Upper lobe of left lung (tissue), 6 donors: ENCODE measurements around the gene TOB1. TPM values are rescaled to one million over a fixed set of nuclear protein-coding genes. Genes with fewer than 3 reads are reported as not detected.
A peak's percentile ranks its signal among the peaks of the same experiment; 100 is the strongest.

Experiments used
- ATAC-seq, 2 donors: fragments of 200-7000 bp; cut with Tn5 transposase; one replicate each; pipeline ENCODE4 v1.9.1; 2022; ENCODE audit warnings: mild to moderate bottlenecking in 2 of 2, moderate library complexity in 2 of 2; ENCODE audit not compliant: low FRiP score in 2 of 2
- DNase-seq, 2 donors: peaks; one replicate each; pipeline ENCODE4 v3.0.0-alpha.2; 2019 to 2020
- H3K27ac ChIP-seq, 4 donors: fragments of 200-600 bp; sonication (generic); one replicate each; pipeline ENCODE4 v1.5.1; 2016 to 2019
- H3K27me3 ChIP-seq, 4 donors: fragments of 200-600 bp; sonication (generic); one replicate each; pipeline ENCODE4 v1.5.1; 2017 to 2019
- H3K36me3 ChIP-seq, 4 donors: fragments of 200-600 bp; sonication (generic); one replicate each; pipeline ENCODE4 v1.5.1; 2016 to 2019
- H3K4me1 ChIP-seq, 4 donors: fragments of 200-600 bp; sonication (generic); one replicate each; pipeline ENCODE4 v1.5.1; 2018 to 2019
- H3K4me3 ChIP-seq, 4 donors: fragments of 200-600 bp; sonication (generic); one replicate each; pipeline ENCODE4 v1.5.1; 2017 to 2019; ENCODE audit warnings: mild to moderate bottlenecking in 2 of 4, moderate library complexity in 1 of 4
- H3K9me3 ChIP-seq, 4 donors: fragments of 200-600 bp; sonication (generic); one replicate each; pipeline ENCODE4 v1.5.1; 2018 to 2019
- CTCF ChIP-seq, 6 experiments: fragments of 450-650 bp in 4 of 6; fragments of 200-600 bp in 2 of 6; sonication (generic) in 2 of 6; IDR thresholded peaks; one replicate each; pipeline ENCODE4 v1.5.1; 2016 to 2019; ENCODE audit warnings: antibody characterized with exemption in 6 of 6
- EP300 ChIP-seq, 4 donors: sonication (generic); formaldehyde crosslinking; IDR thresholded peaks; one replicate each; pipeline ENCODE4 v1.5.1; 2017; ENCODE audit warnings: antibody characterized with exemption in 4 of 4, control low read depth in 2 of 4
- POLR2A ChIP-seq, 4 donors: fragments of 450-650 bp; IDR thresholded peaks; one replicate each; pipeline ENCODE4 v1.5.1; 2016 to 2017; ENCODE audit warnings: antibody characterized with exemption in 4 of 4, mild to moderate bottlenecking in 2 of 4
- POLR2AphosphoS5 ChIP-seq, 2 donors: sonication (generic); formaldehyde crosslinking; IDR thresholded peaks; one replicate each; pipeline ENCODE4 v1.5.1; 2017; ENCODE audit warnings: antibody characterized with exemption in 2 of 2
- WGBS, 2 donors: methylation state at CpG; one replicate each; pipeline ENCODE4 v1.1.5; 2017 to 2018; 5-methylcytosine and 5-hydroxymethylcytosine counted together
- total RNA-seq, 6 donors: library from RNA; depleted of rRNA in 4 of 6; stranded (reverse); fragments of >200 nt in 4 of 6; gene quantifications; one replicate each; pipeline versions ENCODE4 v1.1.0 to v1.2.1, GENCODE V29; 2016 to 2021
- donor health status: DM: no; HTN: no; CAD: no; lungs with moderate emphysema.
- donor health status: DM: no; HTN: yes; CAD: no; lungs with severe emphysema.

Gene TOB1
- total RNA-seq, 6 donors from 2014 or later, result 16.0 to 98.5 (median 53.5) TPM

GRCh38 chr17:50902372-50903353 lies 36.5 kb upstream of the TOB1 start:
- ATAC-seq (no peak), DNase-seq (no peak)
- Histone ChIP-seq H3K4me3 (no peak overlapping the region), H3K4me1 (peaks cover 0 to 18% (median 14%) of the 10 kb centered on the region in 4 donors), H3K27ac (peak overlapping the region in 1 of 4 donors; percentile 90), H3K27me3 (no peaks in the 10 kb centered on the region), H3K9me3 (no peaks in the 10 kb centered on the region), H3K36me3 (no peaks in the 10 kb centered on the region)
- TF ChIP-seq EP300 (IDR thresholded peaks at IDR 0.05), result no peak
- TF ChIP-seq POLR2AphosphoS5 (IDR thresholded peaks at IDR 0.05), result no peak
- TF ChIP-seq POLR2A (IDR thresholded peaks at IDR 0.05), result no peak
- TF ChIP-seq CTCF (IDR thresholded peaks at IDR 0.05), result no peak
- 85 to 92% methylated on average over 9 of the region's 9 CpGs for WGBS, 2 donors

GRCh38 chr17:50900383-50900892 lies 34.3 kb upstream of the TOB1 start:
- H3K9me3 ChIP-seq, result no peaks in the 10 kb centered on the region
- H3K36me3 ChIP-seq, result no peaks in the 10 kb centered on the region
- H3K4me3 ChIP-seq, result no peak overlapping the region
- H3K4me1 ChIP-seq, result peaks cover 0 to 16% (median 13%) of the 10 kb centered on the region in 4 donors
- whole genome bisulfite sequencing, 2 donors, result 88 to 95% methylated on average over 7 of the region's 7 CpGs
- DNase-seq, result no peak
- no peak overlapping the region for H3K27ac ChIP-seq
- TF ChIP-seq POLR2A (IDR thresholded peaks at IDR 0.05) (no peak), CTCF (IDR thresholded peaks at IDR 0.05) (no peak)
- ATAC-seq, result no peak
- no peaks in the 10 kb centered on the region for H3K27me3 ChIP-seq

GRCh38 chr17:50899559-50900319 lies 33.6 kb upstream of the TOB1 start:
- DNase-seq (no peak), ATAC-seq (no peak)
- H3K4me3 ChIP-seq, result no peak overlapping the region
- H3K4me1 ChIP-seq, result peaks cover 0 to 11% (median 7%) of the 10 kb centered on the region in 4 donors
- no peak for TF ChIP-seq EP300 (IDR thresholded peaks at IDR 0.05)
- no peak for TF ChIP-seq POLR2A (IDR thresholded peaks at IDR 0.05)
- no peak for TF ChIP-seq POLR2AphosphoS5 (IDR thresholded peaks at IDR 0.05)
- TF ChIP-seq CTCF (IDR thresholded peaks at IDR 0.05), result no peak
- WGBS, 2 donors, result 87 to 88% methylated on average over 17 of the region's 17 CpGs
- H3K27me3 ChIP-seq, result no peaks in the 10 kb centered on the region
- H3K27ac ChIP-seq, result no peak overlapping the region
- H3K9me3 ChIP-seq, result no peaks in the 10 kb centered on the region
- H3K36me3 ChIP-seq, result no peaks in the 10 kb centered on the region

- no peaks in the 10 kb centered on the region for H3K9me3 ChIP-seq
- TF ChIP-seq POLR2A (IDR thresholded peaks at IDR 0.05), result no peak
- TF ChIP-seq EP300 (IDR thresholded peaks at IDR 0.05), result no peak
- TF ChIP-seq CTCF (IDR thresholded peaks at IDR 0.05), result no peak
- TF ChIP-seq POLR2AphosphoS5 (IDR thresholded peaks at IDR 0.05), result no peak
- DNase-seq, result no peak
- no peak for ATAC-seq
- peaks cover 0 to 4% (median under 1%) of the 10 kb centered on the region in 4 donors for H3K4me1 ChIP-seq
- no peak overlapping the region for H3K4me3 ChIP-seq
- H3K36me3 ChIP-seq, result no peaks in the 10 kb centered on the region
- no peaks in the 10 kb centered on the region for H3K27me3 ChIP-seq
- 88 to 90% methylated on average over 4 to 6 of the region's 6 CpGs for WGBS, 2 donors
- no peak overlapping the region for H3K27ac ChIP-seq
Observed at GRCh38 chr17:50899005-50899460, 32.9 kb upstream of the TOB1 start.
